NCI-H146 (cell line): ENCODE data around the gene RSRC1.
"Not testable (repeated sequence)": the region's sequence is repeated elsewhere in the genome, so short reads cannot be mapped to it uniquely, and the experiment has no call there.

Experiments used
- DNase-seq: peaks from one replicate; lab custom pipeline; 2025; lab: John Stamatoyannopoulos, UW

The RSRC1 gene

GRCh38 chr3:158404131-158404718, 294.3 kb downstream of the RSRC1 start:
- DNase-seq: no peak

- peak; percentile 72 for DNase-seq
These were observed 295.6 kb downstream of the RSRC1 start for GRCh38 chr3:158405507-158405906.

GRCh38 chr3:158407844-158408517, 298.1 kb downstream of the RSRC1 start:
- DNase-seq: no peak

- not testable (repeated sequence) for DNase-seq
These were observed 298.6 kb downstream of the RSRC1 start for GRCh38 chr3:158408518-158408897.

- no peak for DNase-seq
These were observed 308.1 kb downstream of the RSRC1 start for GRCh38 chr3:158418035-158418434.

- no peak for DNase-seq
These were observed 310.1 kb downstream of the RSRC1 start for GRCh38 chr3:158419820-158420653.

- DNase-seq: no peak
These were observed 310.9 kb downstream of the RSRC1 start for GRCh38 chr3:158420654-158421396.

GRCh38 chr3:158430448-158430847, 320.6 kb downstream of the RSRC1 start:
- DNase-seq: peak; percentile 72

- no peak for DNase-seq
These were observed 321.1 kb downstream of the RSRC1 start for GRCh38 chr3:158430968-158431367.

GRCh38 chr3:158431829-158432228, 321.9 kb downstream of the RSRC1 start:
- no peak for DNase-seq

- peak; percentile 79 for DNase-seq
These were observed 324.6 kb downstream of the RSRC1 start for GRCh38 chr3:158434412-158435038.

GRCh38 chr3:158443632-158444031, 333.7 kb downstream of the RSRC1 start:
- no peak for DNase-seq

GRCh38 chr3:158447408-158447807, 337.5 kb downstream of the RSRC1 start:
- no peak for DNase-seq

- DNase-seq: no peak
These were observed 341.6 kb downstream of the RSRC1 start for GRCh38 chr3:158451405-158452055.

- no peak for DNase-seq
These were observed 342.4 kb downstream of the RSRC1 start for GRCh38 chr3:158452334-158452733.

- no peak for DNase-seq
These were observed 343.1 kb downstream of the RSRC1 start for GRCh38 chr3:158453004-158453403.

- DNase-seq: no peak
These were observed 344.0 kb downstream of the RSRC1 start for GRCh38 chr3:158453865-158454264.

GRCh38 chr3:158455406-158455805, 345.5 kb downstream of the RSRC1 start:
- no peak for DNase-seq

- DNase-seq: peak; percentile 17
These were observed 346.2 kb downstream of the RSRC1 start for GRCh38 chr3:158456114-158456513.

- no peak for DNase-seq
These were observed 348.6 kb downstream of the RSRC1 start for GRCh38 chr3:158458464-158458863.

- no peak for DNase-seq
These were observed 351.0 kb downstream of the RSRC1 start for GRCh38 chr3:158460926-158461325.
